DND-41 (cell line): ENCODE data around the gene SNX13.

Experiments used
- ATAC-seq: fragments of 200-7000 bp; cut with Tn5 transposase; 3 replicates; pipeline ENCODE4 v1.9.1; 2021; ENCODE audit warnings: low read depth; ENCODE audit not compliant: insufficient read depth
- DNase-seq: peaks from one replicate; pipeline ENCODE4 v3.0.0-alpha.2; 2020
- H2AFZ ChIP-seq: 2 replicates; pipeline ENCODE4 v1.6.0; 2012; ENCODE audit warnings: low read depth, low read length
- H3K27ac ChIP-seq: 2 replicates; pipeline ENCODE4 v1.5.1; 2012; ENCODE audit warnings: low read length, inconsistent platforms
- H3K27me3 ChIP-seq: fragments of 200-600 bp; sonication (generic); 2 replicates; pipeline ENCODE4 v1.6.0; 2012; ENCODE audit warnings: low read length, mild to moderate bottlenecking, inconsistent platforms; ENCODE audit not compliant: insufficient read depth, poor library complexity
- H3K36me3 ChIP-seq: 2 replicates; pipeline ENCODE4 v1.5.1; 2012; ENCODE audit warnings: low read length, inconsistent platforms; ENCODE audit not compliant: insufficient read depth
- H3K4me1 ChIP-seq: 2 replicates; pipeline ENCODE4 v1.5.1; 2012; ENCODE audit warnings: mild to moderate bottlenecking, low read length; ENCODE audit not compliant: insufficient read depth
- H3K4me2 ChIP-seq: 2 replicates; pipeline ENCODE4 v1.6.0; 2012; ENCODE audit warnings: mild to moderate bottlenecking, moderate library complexity, low read length, inconsistent platforms; ENCODE audit not compliant: insufficient read depth
- H3K4me3 ChIP-seq, 2 experiments: fragments of 200-600 bp in 1 of 2; shearing (Covaris generic) in 1 of 2; 2 replicates each; pipeline ENCODE4 v1.5.1; 2012 to 2016; ENCODE audit warnings: inconsistent platforms in 2 of 2, low read length in 2 of 2, mild to moderate bottlenecking in 2 of 2, low read depth in 1 of 2, moderate library complexity in 1 of 2
- H3K79me2 ChIP-seq: 2 replicates; pipeline ENCODE4 v1.6.0; 2012; ENCODE audit warnings: low read length, inconsistent platforms; ENCODE audit not compliant: insufficient read depth
- H3K9ac ChIP-seq: 2 replicates; pipeline ENCODE4 v1.6.0; 2012; ENCODE audit warnings: low read depth, mild to moderate bottlenecking, inconsistent platforms, low read length, moderate library complexity
- H3K9me3 ChIP-seq: 2 replicates; pipeline ENCODE4 v1.5.1; 2012; ENCODE audit warnings: low read length, moderate library complexity, mild to moderate bottlenecking, inconsistent platforms; ENCODE audit not compliant: insufficient read depth, severe bottlenecking
- H4K20me1 ChIP-seq: 2 replicates; pipeline ENCODE4 v1.6.0; 2012; ENCODE audit warnings: low read length; ENCODE audit not compliant: insufficient read depth
- CTCF ChIP-seq: IDR thresholded peaks from 2 replicates; pipeline ENCODE4 v1.5.1; 2012; ENCODE audit warnings: borderline replicate concordance, low read length, moderate library complexity, mild to moderate bottlenecking; ENCODE audit not compliant: poor library complexity, severe bottlenecking; ENCODE audit errors: extremely low read depth
- EZH2 ChIP-seq: IDR thresholded peaks from 3 replicates; pipeline ENCODE4 v1.6.1; 2012; ENCODE audit warnings: borderline replicate concordance, low read depth, mild to moderate bottlenecking, moderate library complexity, low read length, inconsistent platforms; ENCODE audit not compliant: severe bottlenecking

The SNX13 gene

GRCh38 chr7:17786314-17786852 is 153.9 kb downstream of the SNX13 start:
- Histone ChIP-seq H3K27me3 (no peaks in the 10 kb centered on the region), H2AFZ (no peak overlapping the region), H4K20me1 (no peaks in the 10 kb centered on the region), H3K4me3 (no peak overlapping the region), H3K9me3 (no peaks in the 10 kb centered on the region), H3K36me3 (no peaks in the 10 kb centered on the region), H3K9ac (no peak overlapping the region), H3K79me2 (no peaks in the 10 kb centered on the region), H3K4me2 (no peak overlapping the region), H3K27ac (no peak overlapping the region), H3K4me1 (no peaks in the 10 kb centered on the region)
- ATAC-seq (no peak), DNase-seq (no peak)
- TF ChIP-seq EZH2, result no peak
- TF ChIP-seq CTCF, result no peak

GRCh38 chr7:17782216-17782549 is 158.1 kb downstream of the SNX13 start:
- H3K27me3 ChIP-seq, result no peaks in the 10 kb centered on the region
- TF ChIP-seq CTCF (no peak), EZH2 (no peak)

GRCh38 chr7:17781491-17782215 is 158.6 kb downstream of the SNX13 start:
- H3K4me3 ChIP-seq, result no peak overlapping the region
- no peaks in the 10 kb centered on the region for H3K9me3 ChIP-seq
- DNase-seq (no peak), ATAC-seq (no peak)
- no peaks in the 10 kb centered on the region for H3K36me3 ChIP-seq
- TF ChIP-seq CTCF (no peak), EZH2 (no peak)
- no peak overlapping the region for H3K4me2 ChIP-seq
- no peaks in the 10 kb centered on the region for H3K4me1 ChIP-seq
- H3K79me2 ChIP-seq, result no peaks in the 10 kb centered on the region
- no peak overlapping the region for H2AFZ ChIP-seq
- no peaks in the 10 kb centered on the region for H4K20me1 ChIP-seq
- H3K27ac ChIP-seq, result no peak overlapping the region
- no peak overlapping the region for H3K9ac ChIP-seq
- no peaks in the 10 kb centered on the region for H3K27me3 ChIP-seq

More at GRCh38 chr7:17782216-17782549, 158.1 kb downstream of the SNX13 start:
- ATAC-seq, result no peak
- H3K27ac ChIP-seq, result no peak overlapping the region
- H4K20me1 ChIP-seq, result no peaks in the 10 kb centered on the region
- H3K36me3 ChIP-seq, result no peaks in the 10 kb centered on the region
- H3K4me2 ChIP-seq, result no peak overlapping the region
- H3K4me1 ChIP-seq, result no peaks in the 10 kb centered on the region
- no peaks in the 10 kb centered on the region for H3K9me3 ChIP-seq
- DNase-seq, result no peak
- no peak overlapping the region for H2AFZ ChIP-seq
- no peak overlapping the region for H3K4me3 ChIP-seq
- no peaks in the 10 kb centered on the region for H3K79me2 ChIP-seq
- no peak overlapping the region for H3K9ac ChIP-seq
